ENCODE data around the gene AFAP1. TPM values are rescaled to one million over a fixed set of nuclear protein-coding genes. Genes with fewer than 3 reads are reported as not detected.

AFAP1 gene
- total RNA-seq, 1 donor from 2014 or later: 6.7 TPM

DNA sequence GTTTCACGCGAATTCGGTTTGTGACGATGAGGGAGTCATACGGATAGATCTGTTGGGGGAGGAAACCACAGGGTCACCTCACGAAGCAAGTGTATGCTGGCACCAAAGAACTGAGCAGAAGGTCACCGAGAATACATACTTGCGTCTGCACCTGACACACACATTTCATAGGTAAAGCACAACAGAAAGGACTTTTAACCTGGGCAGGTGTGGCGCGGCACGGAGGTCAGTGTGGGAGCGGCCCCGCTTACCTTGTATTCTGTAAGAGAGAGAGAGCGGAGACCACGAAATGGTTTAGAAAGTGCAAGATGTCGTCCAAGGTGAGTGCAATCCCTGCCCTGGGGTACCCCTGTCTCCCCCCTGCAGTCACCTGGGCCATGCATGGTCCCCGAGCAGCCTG, 43.6 kb upstream of the AFAP1 start:
- TF ChIP-seq EZH2phosphoT487 (IDR thresholded peaks at IDR 0.05): no peak
- no peak for TF ChIP-seq EZH2 (IDR thresholded peaks at IDR 0.05)
- H3F3A ChIP-seq (ENCODE audit: low read depth): no peaks in the 10 kb centered on the region
- DNase-seq (ENCODE audit: low spot score): no peak
- H3K4me1 ChIP-seq: no peaks in the 10 kb centered on the region
- H3K9me3 ChIP-seq (ENCODE audit: low read depth): no peaks in the 10 kb centered on the region
- H3K27ac ChIP-seq: no peak overlapping the region
- no peak overlapping the region for H3K9ac ChIP-seq
- H4K20me1 ChIP-seq (ENCODE audit: low read depth): no peaks in the 10 kb centered on the region
- peaks cover 4% of the 10 kb centered on the region for H3K27me3 Mint-ChIP-seq (ENCODE audit: insufficient read depth, low read depth)
- no peak overlapping the region for H3K27ac Mint-ChIP-seq
- no peak overlapping the region for H3K4me2 ChIP-seq
- peaks cover 11% of the 10 kb centered on the region for H3K4me1 Mint-ChIP-seq
- no peaks in the 10 kb centered on the region for H3K79me2 ChIP-seq (ENCODE audit: low read depth)
- H3K4me3 Mint-ChIP-seq: no peak overlapping the region
- H3K27me3 ChIP-seq: no peaks in the 10 kb centered on the region
- no peak overlapping the region for H3K4me3 ChIP-seq
- no peaks in the 10 kb centered on the region for H3K36me3 ChIP-seq
- no peaks in the 10 kb centered on the region for H3K9me3 Mint-ChIP-seq
- H2AFZ ChIP-seq (replicated peaks): no peak overlapping the region
- H3K36me3 Mint-ChIP-seq: no peaks in the 10 kb centered on the region

DNA sequence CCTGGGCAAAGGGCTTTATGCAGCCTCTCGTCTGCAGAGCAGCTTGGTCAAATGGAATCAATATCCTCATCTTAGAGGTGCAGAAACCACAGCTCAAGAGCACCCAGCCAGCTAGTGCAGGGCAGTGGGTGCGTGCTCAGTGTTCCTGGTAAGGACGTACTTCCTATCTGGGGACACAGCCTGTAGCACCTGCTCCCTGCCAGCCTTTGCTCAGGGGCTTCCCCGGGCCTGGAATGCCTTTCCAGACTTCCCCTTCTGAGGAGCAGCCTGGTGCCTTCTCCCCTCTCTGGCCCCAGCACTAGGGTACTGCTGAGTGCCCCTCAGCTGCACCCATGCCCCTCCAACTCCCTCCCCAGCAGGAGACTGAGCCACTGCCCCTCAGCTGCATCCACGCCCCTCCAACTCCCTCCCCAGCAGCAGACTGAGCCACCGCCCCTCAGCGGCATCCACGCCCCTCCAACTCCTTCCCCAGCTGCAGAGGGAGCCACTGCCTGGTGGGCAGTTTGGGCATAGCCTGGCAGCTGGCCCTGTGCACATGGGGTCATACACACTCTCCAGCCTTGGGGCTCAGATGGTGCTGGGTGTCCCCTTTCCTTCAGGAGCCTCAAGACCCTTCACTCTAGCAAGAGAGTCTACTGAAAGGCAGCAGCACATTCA, 42.2 kb upstream of the AFAP1 start:
- Mint-ChIP-seq H3K9me3 (no peaks in the 10 kb centered on the region), H3K4me1 (peaks cover 8% of the 10 kb centered on the region), H3K27me3 (ENCODE audit: insufficient read depth, low read depth) (peaks cover 4% of the 10 kb centered on the region), H3K4me3 (no peak overlapping the region), H3K36me3 (no peaks in the 10 kb centered on the region), H3K27ac (peak overlapping the region; percentile 23)
- Histone ChIP-seq H3K27ac (no peak overlapping the region), H3K79me2 (ENCODE audit: low read depth) (no peaks in the 10 kb centered on the region), H3K27me3 (no peaks in the 10 kb centered on the region), H3K9ac (no peak overlapping the region), H3F3A (ENCODE audit: low read depth) (no peaks in the 10 kb centered on the region), H2AFZ (replicated peaks) (no peak overlapping the region), H3K4me2 (no peak overlapping the region), H3K4me3 (no peak overlapping the region), H4K20me1 (ENCODE audit: low read depth) (no peaks in the 10 kb centered on the region), H3K36me3 (no peaks in the 10 kb centered on the region), H3K9me3 (ENCODE audit: low read depth) (no peaks in the 10 kb centered on the region), H3K4me1 (no peaks in the 10 kb centered on the region)
- DNase-seq (ENCODE audit: low spot score): no peak
- no peak for TF ChIP-seq EZH2 (IDR thresholded peaks at IDR 0.05)
- TF ChIP-seq, protein P1, sequence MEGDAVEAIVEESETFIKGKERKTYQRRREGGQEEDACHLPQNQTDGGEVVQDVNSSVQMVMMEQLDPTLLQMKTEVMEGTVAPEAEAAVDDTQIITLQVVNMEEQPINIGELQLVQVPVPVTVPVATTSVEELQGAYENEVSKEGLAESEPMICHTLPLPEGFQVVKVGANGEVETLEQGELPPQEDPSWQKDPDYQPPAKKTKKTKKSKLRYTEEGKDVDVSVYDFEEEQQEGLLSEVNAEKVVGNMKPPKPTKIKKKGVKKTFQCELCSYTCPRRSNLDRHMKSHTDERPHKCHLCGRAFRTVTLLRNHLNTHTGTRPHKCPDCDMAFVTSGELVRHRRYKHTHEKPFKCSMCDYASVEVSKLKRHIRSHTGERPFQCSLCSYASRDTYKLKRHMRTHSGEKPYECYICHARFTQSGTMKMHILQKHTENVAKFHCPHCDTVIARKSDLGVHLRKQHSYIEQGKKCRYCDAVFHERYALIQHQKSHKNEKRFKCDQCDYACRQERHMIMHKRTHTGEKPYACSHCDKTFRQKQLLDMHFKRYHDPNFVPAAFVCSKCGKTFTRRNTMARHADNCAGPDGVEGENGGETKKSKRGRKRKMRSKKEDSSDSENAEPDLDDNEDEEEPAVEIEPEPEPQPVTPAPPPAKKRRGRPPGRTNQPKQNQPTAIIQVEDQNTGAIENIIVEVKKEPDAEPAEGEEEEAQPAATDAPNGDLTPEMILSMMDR (IDR thresholded peaks at IDR 0.05): no peak
- no peak for TF ChIP-seq EZH2phosphoT487 (IDR thresholded peaks at IDR 0.05)

DNA sequence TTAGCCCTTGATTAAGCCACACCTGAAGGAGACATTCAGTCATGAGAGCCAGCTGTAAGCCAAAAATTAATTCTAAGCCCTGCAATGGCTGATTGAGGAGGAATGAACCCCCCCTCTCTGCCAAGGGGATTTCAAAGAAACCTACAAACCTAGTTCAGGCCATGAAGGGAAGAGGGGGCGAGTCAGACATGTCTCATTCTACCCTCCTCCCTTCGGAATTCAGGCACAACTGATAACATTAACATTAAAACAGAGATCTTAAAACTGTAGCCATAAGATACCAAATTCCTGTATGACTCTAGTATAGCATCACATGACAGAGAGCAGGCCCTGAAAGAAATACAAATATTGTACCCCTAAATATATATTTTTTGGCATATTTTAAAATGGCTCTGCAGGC, 40.4 kb upstream of the AFAP1 start:
- peaks cover 8% of the 10 kb centered on the region for H3K27me3 Mint-ChIP-seq (ENCODE audit: insufficient read depth, low read depth)
- H3K27ac Mint-ChIP-seq: no peak overlapping the region
- Histone ChIP-seq H3K9me3 (ENCODE audit: low read depth) (no peaks in the 10 kb centered on the region), H3F3A (ENCODE audit: low read depth) (no peaks in the 10 kb centered on the region), H3K9ac (no peak overlapping the region), H3K27me3 (no peaks in the 10 kb centered on the region), H4K20me1 (ENCODE audit: low read depth) (no peaks in the 10 kb centered on the region), H3K4me1 (no peaks in the 10 kb centered on the region), H2AFZ (replicated peaks) (no peak overlapping the region), H3K36me3 (no peaks in the 10 kb centered on the region), H3K4me2 (no peak overlapping the region), H3K4me3 (no peak overlapping the region), H3K27ac (no peak overlapping the region), H3K79me2 (ENCODE audit: low read depth) (no peaks in the 10 kb centered on the region)
- H3K4me1 Mint-ChIP-seq: no peaks in the 10 kb centered on the region
- TF ChIP-seq EZH2phosphoT487 (IDR thresholded peaks at IDR 0.05) (no peak), EZH2 (IDR thresholded peaks at IDR 0.05) (no peak)
- TF ChIP-seq, protein P1 (IDR thresholded peaks at IDR 0.05): no peak
- H3K9me3 Mint-ChIP-seq: no peaks in the 10 kb centered on the region
- H3K36me3 Mint-ChIP-seq: no peaks in the 10 kb centered on the region
- DNase-seq (ENCODE audit: low spot score): no peak
- no peak overlapping the region for H3K4me3 Mint-ChIP-seq

DNA sequence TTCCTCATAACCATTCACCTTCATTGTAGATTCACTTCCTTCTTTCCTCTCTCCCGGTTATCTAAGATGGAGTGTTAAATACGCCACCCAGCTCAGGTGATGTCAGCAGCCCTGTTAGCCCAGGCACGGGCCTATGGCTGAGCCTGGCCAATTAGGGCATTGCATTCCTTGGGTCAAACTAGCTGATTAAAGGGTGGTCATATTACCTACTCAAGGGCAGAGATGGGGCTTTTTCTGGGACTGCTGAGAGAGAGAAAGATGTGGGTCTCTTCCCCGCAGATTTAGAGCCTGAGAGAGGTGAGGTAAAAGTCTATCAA, 39.9 kb upstream of the AFAP1 start:
- no peak for DNase-seq (ENCODE audit: low spot score)
- Histone ChIP-seq H3K9ac (no peak overlapping the region), H3K4me1 (no peaks in the 10 kb centered on the region), H3K27me3 (no peaks in the 10 kb centered on the region), H3K4me3 (no peak overlapping the region), H3K79me2 (ENCODE audit: low read depth) (no peaks in the 10 kb centered on the region), H4K20me1 (ENCODE audit: low read depth) (no peaks in the 10 kb centered on the region), H3F3A (ENCODE audit: low read depth) (no peaks in the 10 kb centered on the region), H3K36me3 (no peaks in the 10 kb centered on the region), H3K9me3 (ENCODE audit: low read depth) (no peaks in the 10 kb centered on the region), H2AFZ (replicated peaks) (peak overlapping the region; percentile 39), H3K27ac (no peak overlapping the region), H3K4me2 (no peak overlapping the region)
- Mint-ChIP-seq H3K27me3 (ENCODE audit: insufficient read depth, low read depth) (peaks cover 8% of the 10 kb centered on the region), H3K4me1 (no peaks in the 10 kb centered on the region), H3K36me3 (no peaks in the 10 kb centered on the region), H3K4me3 (no peak overlapping the region), H3K27ac (no peak overlapping the region), H3K9me3 (no peaks in the 10 kb centered on the region)
- TF ChIP-seq, protein P1 (IDR thresholded peaks at IDR 0.05): no peak
- TF ChIP-seq EZH2phosphoT487 (IDR thresholded peaks at IDR 0.05) (no peak), EZH2 (IDR thresholded peaks at IDR 0.05) (no peak)

Measured in neural progenitor cell (in vitro differentiated cells).